Measurements from ENCODE around the gene CYP4V2. TPM values are rescaled to one million over a fixed set of nuclear protein-coding genes. Genes with fewer than 3 reads are reported as not detected.

The CYP4V2 gene
- polyA plus RNA-seq, 1 donor from 2014 or later: 18.9 TPM

GRCh38 chr4:186201535-186202230 lies 10.3 kb downstream of the CYP4V2 start:
- H3K4me1 Mint-ChIP-seq: peaks cover 6 to 12% (median 7%) of the 10 kb centered on the region in 3 donors
- peaks cover 11% of the 10 kb centered on the region for H3K36me3 Mint-ChIP-seq
- peak overlapping the region in 2 of 3 donors; percentile 2 to 3 for H3K27ac Mint-ChIP-seq
- H3K27me3 Mint-ChIP-seq: no peaks in the 10 kb centered on the region
- H3K4me3 Mint-ChIP-seq: peak overlapping the region in 3 of 4 donors; percentile 64 to 78 (median 69)
- peaks cover 0 to 1% (median 0%) of the 10 kb centered on the region in 3 donors for H3K9me3 Mint-ChIP-seq

GRCh38 chr4:186202490-186203140 lies 11.2 kb downstream of the CYP4V2 start:
- no peak overlapping the region for H3K4me3 Mint-ChIP-seq
- H3K36me3 Mint-ChIP-seq: peaks cover 7% of the 10 kb centered on the region
- peak overlapping the region in 1 of 3 donors; percentile 2 for H3K27ac Mint-ChIP-seq
- H3K27me3 Mint-ChIP-seq: no peaks in the 10 kb centered on the region
- peaks cover 0 to 1% (median 0%) of the 10 kb centered on the region in 3 donors for H3K9me3 Mint-ChIP-seq
- peaks cover 6 to 12% (median 7%) of the 10 kb centered on the region in 3 donors for H3K4me1 Mint-ChIP-seq

GRCh38 chr4:186203406-186203805 lies 12.0 kb downstream of the CYP4V2 start:
- Mint-ChIP-seq H3K4me1 (peaks cover 6 to 12% (median 7%) of the 10 kb centered on the region in 3 donors), H3K4me3 (peak overlapping the region in 2 of 4 donors; percentile 86 to 88), H3K27ac (no peak overlapping the region), H3K9me3 (peaks cover 0 to 1% (median 0%) of the 10 kb centered on the region in 3 donors), H3K27me3 (no peaks in the 10 kb centered on the region), H3K36me3 (peaks cover 7% of the 10 kb centered on the region)

- Mint-ChIP-seq H3K4me3 (peak overlapping the region; percentile 21 to 88 (median 86)), H3K27ac (peak overlapping the region; percentile 10 to 53 (median 52)), H3K36me3 (peaks cover 13% of the 10 kb centered on the region), H3K27me3 (no peaks in the 10 kb centered on the region), H3K9me3 (peaks cover 0 to 6% (median 5%) of the 10 kb centered on the region in 3 donors), H3K4me1 (peaks cover 6 to 12% (median 7%) of the 10 kb centered on the region in 3 donors)
These were observed 12.8 kb downstream of the CYP4V2 start for GRCh38 chr4:186204103-186204559.

GRCh38 chr4:186204686-186205085 lies 13.3 kb downstream of the CYP4V2 start:
- Mint-ChIP-seq H3K9me3 (peaks cover 0 to 6% (median 5%) of the 10 kb centered on the region in 3 donors), H3K27me3 (no peaks in the 10 kb centered on the region), H3K27ac (peak overlapping the region; percentile 10 to 53 (median 52)), H3K4me1 (peaks cover 6 to 12% (median 7%) of the 10 kb centered on the region in 3 donors), H3K4me3 (peak overlapping the region; percentile 21 to 88 (median 86)), H3K36me3 (peaks cover 17% of the 10 kb centered on the region)

- Mint-ChIP-seq H3K27me3 (no peaks in the 10 kb centered on the region), H3K27ac (peak overlapping the region in 2 of 3 donors; percentile 8 to 53), H3K36me3 (peaks cover 21% of the 10 kb centered on the region), H3K9me3 (peaks cover 0 to 6% (median 5%) of the 10 kb centered on the region in 3 donors), H3K4me3 (peak overlapping the region in 1 of 4 donors; percentile 46), H3K4me1 (peaks cover 6 to 12% (median 7%) of the 10 kb centered on the region in 3 donors)
These were observed 13.8 kb downstream of the CYP4V2 start for GRCh38 chr4:186205156-186205555.

- no peaks in the 10 kb centered on the region for H3K4me1 Mint-ChIP-seq
- H3K9me3 Mint-ChIP-seq: peaks cover 0 to 3% (median 2%) of the 10 kb centered on the region in 3 donors
- no peak overlapping the region for H3K4me3 Mint-ChIP-seq
- no peak overlapping the region for H3K27ac Mint-ChIP-seq
- peaks cover 12% of the 10 kb centered on the region for H3K36me3 Mint-ChIP-seq
- H3K27me3 Mint-ChIP-seq: no peaks in the 10 kb centered on the region
These were observed 25.2 kb downstream of the CYP4V2 start for GRCh38 chr4:186216465-186217024.

- Mint-ChIP-seq H3K27ac (no peak overlapping the region), H3K4me3 (no peak overlapping the region), H3K9me3 (peaks cover 0 to 5% (median 2%) of the 10 kb centered on the region in 3 donors), H3K27me3 (no peaks in the 10 kb centered on the region), H3K36me3 (peaks cover 3% of the 10 kb centered on the region), H3K4me1 (no peaks in the 10 kb centered on the region)
These were observed 26.4 kb downstream of the CYP4V2 start for GRCh38 chr4:186217733-186218293.

GRCh38 chr4:186221624-186222023 lies 30.3 kb downstream of the CYP4V2 start:
- H3K4me3 Mint-ChIP-seq: no peak overlapping the region
- peaks cover 11 to 22% (median 20%) of the 10 kb centered on the region in 3 donors for H3K9me3 Mint-ChIP-seq
- no peaks in the 10 kb centered on the region for H3K4me1 Mint-ChIP-seq
- H3K27ac Mint-ChIP-seq: no peak overlapping the region
- H3K36me3 Mint-ChIP-seq: peaks cover 7% of the 10 kb centered on the region
- no peaks in the 10 kb centered on the region for H3K27me3 Mint-ChIP-seq

- peaks cover 9 to 23% (median 22%) of the 10 kb centered on the region in 3 donors for H3K9me3 Mint-ChIP-seq
- no peak overlapping the region for H3K4me3 Mint-ChIP-seq
- H3K27me3 Mint-ChIP-seq: no peaks in the 10 kb centered on the region
- H3K4me1 Mint-ChIP-seq: no peaks in the 10 kb centered on the region
- peaks cover 8% of the 10 kb centered on the region for H3K36me3 Mint-ChIP-seq
- no peak overlapping the region for H3K27ac Mint-ChIP-seq
These were observed 34.5 kb downstream of the CYP4V2 start for GRCh38 chr4:186225848-186226247.

GRCh38 chr4:186226521-186227189 lies 35.3 kb downstream of the CYP4V2 start:
- Mint-ChIP-seq H3K27ac (no peak overlapping the region), H3K27me3 (no peaks in the 10 kb centered on the region), H3K4me1 (no peaks in the 10 kb centered on the region), H3K36me3 (peaks cover 8% of the 10 kb centered on the region), H3K9me3 (peaks cover 9 to 23% (median 17%) of the 10 kb centered on the region in 3 donors), H3K4me3 (no peak overlapping the region)

GRCh38 chr4:186227221-186227620 lies 35.9 kb downstream of the CYP4V2 start, which contains the start of gene KLKB1:
Gene KLKB1, plus strand, starts transcription at chr4:186227507. Its CDS starts 689 bp downstream, at chr4:186228196.
- no peak within 1 kb of the TSS for H3K4me3 Mint-ChIP-seq
- H3K4me1 Mint-ChIP-seq: no peaks in the 10 kb centered on the region
- no peaks in the 10 kb centered on the region for H3K27me3 Mint-ChIP-seq
- H3K9me3 Mint-ChIP-seq: peaks cover 9 to 23% (median 17%) of the 10 kb centered on the region in 3 donors
- H3K27ac Mint-ChIP-seq: no peak within 1 kb of the TSS
- H3K36me3 Mint-ChIP-seq: peaks cover 8% of the 10 kb centered on the region

- Mint-ChIP-seq H3K27ac (no peak overlapping the region), H3K4me1 (no peaks in the 10 kb centered on the region), H3K9me3 (peaks cover 8 to 23% (median 17%) of the 10 kb centered on the region in 3 donors), H3K36me3 (peaks cover 8% of the 10 kb centered on the region), H3K4me3 (no peak overlapping the region), H3K27me3 (no peaks in the 10 kb centered on the region)
These were observed 36.6 kb downstream of the CYP4V2 start for GRCh38 chr4:186227744-186228513.

GRCh38 chr4:186228514-186228894 lies 37.1 kb downstream of the CYP4V2 start:
- H3K27ac Mint-ChIP-seq: no peak overlapping the region
- no peaks in the 10 kb centered on the region for H3K4me1 Mint-ChIP-seq
- H3K36me3 Mint-ChIP-seq: peaks cover 8% of the 10 kb centered on the region
- no peak overlapping the region for H3K4me3 Mint-ChIP-seq
- H3K27me3 Mint-ChIP-seq: no peaks in the 10 kb centered on the region
- peaks cover 5 to 18% (median 17%) of the 10 kb centered on the region in 3 donors for H3K9me3 Mint-ChIP-seq
